SK-N-SH (cell line): ENCODE measurements around the gene SERPINB10. TPM values are rescaled to one million over a fixed set of nuclear protein-coding genes. Genes with fewer than 3 reads are reported as not detected.

Experiments
- CTCF ChIA-PET: fragments of 300-600, 350-600 bp; formaldehyde crosslinking; extraction: SDS; loops from one replicate; lab custom pipeline; 2021; lab: Yijun Ruan, JAX
- POLR2A ChIA-PET: fragments of 350-600 bp; sonication (Branson Sonifier 250); formaldehyde crosslinking; extraction: SDS; loops from one replicate; lab custom pipeline; 2020; ENCODE audit warnings: antibody characterized with exemption, inconsistent platforms; lab: Yijun Ruan, JAX
- DNase-seq: peaks from one replicate; pipeline ENCODE4 v3.0.0; 2012
- H2AFZ ChIP-seq: fragments of 200-600 bp; sonication (generic); 2 replicates; pipeline ENCODE4 v1.8.1; 2016; ENCODE audit warnings: antibody characterized with exemption, mild to moderate bottlenecking, low read depth
- H3F3A ChIP-seq: fragments of 200-600 bp; sonication (generic); replicated peaks from 2 replicates; pipeline ENCODE3; 2016; ENCODE audit warnings: antibody characterized with exemption, mild to moderate bottlenecking; ENCODE audit not compliant: insufficient read depth
- H3K27ac ChIP-seq, 2 experiments: fragments of 200-500 bp in 1 of 2; fragments of 200-600 bp in 1 of 2; sonication (Bioruptor generic) in 1 of 2; sonication (generic), shearing (Covaris generic) in 1 of 2; 2 replicates each; pipeline versions ENCODE4 v1.5.1 to v1.6.1; 2014 to 2016; ENCODE audit warnings: low read depth in 2 of 2, inconsistent platforms in 1 of 2, low read length in 1 of 2, mild to moderate bottlenecking in 1 of 2, mixed read lengths in 1 of 2
- H3K27me3 ChIP-seq: fragments of 200-600 bp; sonication (generic), shearing (Covaris generic); 2 replicates; pipeline ENCODE4 v1.6.1; 2016; ENCODE audit warnings: mixed run types; ENCODE audit not compliant: insufficient read depth
- H3K36me3 ChIP-seq, 2 experiments: fragments of 200-500 bp in 1 of 2; fragments of 200-600 bp in 1 of 2; sonication (Bioruptor generic) in 1 of 2; sonication (generic) in 1 of 2; replicated peaks in 1 of 2; 2 replicates each; pipeline versions ENCODE3 to v1.5.1; 2014 to 2016; ENCODE audit warnings: low read length in 1 of 2, mild to moderate bottlenecking in 1 of 2; ENCODE audit not compliant: insufficient read depth in 2 of 2, control insufficient read depth in 1 of 2
- H3K4me1 ChIP-seq, 2 experiments: fragments of 200-500 bp in 1 of 2; fragments of 200-600 bp in 1 of 2; sonication (Bioruptor generic) in 1 of 2; sonication (generic), shearing (Covaris generic) in 1 of 2; 2 replicates each; pipeline versions ENCODE4 v1.5.1 to v1.6.1; 2014 to 2016; ENCODE audit warnings: low read depth in 1 of 2, low read length in 1 of 2, mixed run types in 1 of 2; ENCODE audit not compliant: insufficient read depth in 2 of 2, control insufficient read depth in 1 of 2
- H3K4me2 ChIP-seq: fragments of 200-600 bp; sonication (generic), shearing (Covaris generic); 2 replicates; pipeline ENCODE4 v1.6.1; 2017; ENCODE audit warnings: mixed run types
- H3K4me3 ChIP-seq, 2 experiments: fragments of 200-500 bp in 1 of 2; fragments of 200-600 bp in 1 of 2; sonication (Bioruptor generic) in 1 of 2; sonication (generic), shearing (Covaris generic) in 1 of 2; 2 replicates each; pipeline versions ENCODE4 v1.5.1 to v1.8.1; 2014 to 2016; ENCODE audit warnings: low read depth in 2 of 2, inconsistent platforms in 1 of 2, low read length in 1 of 2, mild to moderate bottlenecking in 1 of 2, mixed read lengths in 1 of 2, moderate library complexity in 1 of 2
- H3K79me2 ChIP-seq: fragments of 200-600 bp; sonication (generic); 2 replicates; pipeline ENCODE4 v1.8.1; 2017; ENCODE audit warnings: mild to moderate bottlenecking; ENCODE audit not compliant: insufficient read depth
- H3K9ac ChIP-seq: fragments of 200-600 bp; sonication (generic); 2 replicates; pipeline ENCODE4 v1.6.1; 2017; ENCODE audit warnings: mixed run types
- H3K9me2 ChIP-seq: fragments of 200-600 bp; sonication (generic); 2 replicates; pipeline ENCODE4 v1.6.1; 2017; ENCODE audit warnings: mixed run types
- H3K9me3 ChIP-seq: fragments of 200-600 bp; sonication (generic); 2 replicates; pipeline ENCODE4 v1.6.1; 2017; ENCODE audit warnings: mixed run types, mild to moderate bottlenecking, moderate library complexity
- H4K20me1 ChIP-seq: fragments of 200-600 bp; sonication (generic); 2 replicates; pipeline ENCODE4 v1.6.1; 2017; ENCODE audit warnings: mild to moderate bottlenecking, mixed run types; ENCODE audit not compliant: insufficient read depth
- CHD2 ChIP-seq: fragments of 150-350 bp; IDR thresholded peaks from 2 replicates; pipeline ENCODE4 v1.6.1; 2018; ENCODE audit warnings: low read length; ENCODE audit not compliant: partially characterized antibody
- EZH2phosphoT487 ChIP-seq: fragments of 200-600 bp; sonication (generic); IDR thresholded peaks from 2 replicates; pipeline ENCODE4 v1.6.1; 2017; ENCODE audit warnings: low read depth, mixed run types, mild to moderate bottlenecking, antibody characterized with exemption, moderate library complexity, borderline replicate concordance
- FOSL2 ChIP-seq: IDR thresholded peaks from 2 replicates; pipeline ENCODE4 v1.4.0; 2012; ENCODE audit warnings: low read depth, mild to moderate bottlenecking, moderate library complexity, borderline replicate concordance
- FOXJ3 ChIP-seq: sonication (generic); formaldehyde crosslinking; IDR thresholded peaks from 2 replicates; pipeline ENCODE4 v1.5.1; 2020; ENCODE audit warnings: mild to moderate bottlenecking, missing genetic modification reagents
- MAX ChIP-seq: IDR thresholded peaks from 2 replicates; pipeline ENCODE4 v1.4.0; 2012; ENCODE audit warnings: low read depth
- MEF2A ChIP-seq: IDR thresholded peaks from 2 replicates; pipeline ENCODE4 v1.4.0; 2012; ENCODE audit warnings: low read depth, borderline replicate concordance
- MXI1 ChIP-seq: IDR thresholded peaks from 2 replicates; pipeline ENCODE4 v1.6.1; 2012; ENCODE audit warnings: mild to moderate bottlenecking, low read depth, low read length, improper control_type of control experiment
- NFIC ChIP-seq: IDR thresholded peaks from 2 replicates; pipeline ENCODE4 v1.4.0; 2012; ENCODE audit warnings: borderline replicate concordance
- RAD21 ChIP-seq: IDR thresholded peaks from 2 replicates; pipeline ENCODE4 v1.6.1; 2012; ENCODE audit warnings: mild to moderate bottlenecking, low read length
- RCOR1 ChIP-seq: fragments of 150-350 bp; IDR thresholded peaks from 2 replicates; pipeline ENCODE4 v1.6.1; 2017; ENCODE audit warnings: antibody characterized with exemption, low read length
- RXRA ChIP-seq: IDR thresholded peaks from 2 replicates; pipeline ENCODE4 v1.4.0; 2012; ENCODE audit warnings: low read depth, mild to moderate bottlenecking, borderline replicate concordance
- SIN3A ChIP-seq: IDR thresholded peaks from 2 replicates; pipeline ENCODE4 v1.6.1; 2012; ENCODE audit warnings: low read depth, mild to moderate bottlenecking, low read length, moderate library complexity, borderline replicate concordance
- TCF12 ChIP-seq: IDR thresholded peaks from 2 replicates; pipeline ENCODE4 v1.4.0; 2012
- TEAD4 ChIP-seq: IDR thresholded peaks from 2 replicates; pipeline ENCODE4 v1.4.0; 2012; ENCODE audit warnings: mild to moderate bottlenecking, borderline replicate concordance; ENCODE audit not compliant: insufficient read depth
- YY1 ChIP-seq: IDR thresholded peaks from 2 replicates; pipeline ENCODE4 v1.4.0; 2012; ENCODE audit warnings: low read depth, mild to moderate bottlenecking
- WGBS: methylation state at CpG from one replicate; pipeline ENCODE4 v1.1.6; 2017; ENCODE audit warnings: low lambda C conversion rate; 5-methylcytosine and 5-hydroxymethylcytosine counted together
- polyA plus RNA-seq, 3 experiments: library from polyadenylated mRNA; depleted of rRNA; stranded (reverse); fragments of >200 nt; gene quantifications; 2 replicates each; pipeline ENCODE4 v1.2.3, GENCODE V29; 2012
- TF ChIP-seq, protein P1 (sequence below): fragments of 200-600 bp; sonication (generic); IDR thresholded peaks from 2 replicates; pipeline ENCODE4 v1.6.1; 2017; ENCODE audit warnings: antibody characterized with exemption, mild to moderate bottlenecking, moderate library complexity
- TF ChIP-seq, protein P2 (sequence below): IDR thresholded peaks from 2 replicates; pipeline ENCODE4 v1.4.0; 2012; ENCODE audit warnings: low read depth, borderline replicate concordance
- TF ChIP-seq, protein P3 (sequence below): fragments of 150-350 bp; IDR thresholded peaks from 2 replicates; pipeline ENCODE4 v1.6.1; 2017; ENCODE audit warnings: antibody characterized with exemption, low read length, low read depth, borderline replicate concordance
- TF ChIP-seq, protein P4 (sequence below): fragments of 150-350 bp; IDR thresholded peaks from 2 replicates; pipeline ENCODE4 v1.6.1; 2016; ENCODE audit warnings: mild to moderate bottlenecking, low read depth, low read length

The SERPINB10 gene
- polyA plus RNA-seq, 1 of the 3 experiments (the other 2 are of a cell fraction), result 0.10 TPM

DNA sequence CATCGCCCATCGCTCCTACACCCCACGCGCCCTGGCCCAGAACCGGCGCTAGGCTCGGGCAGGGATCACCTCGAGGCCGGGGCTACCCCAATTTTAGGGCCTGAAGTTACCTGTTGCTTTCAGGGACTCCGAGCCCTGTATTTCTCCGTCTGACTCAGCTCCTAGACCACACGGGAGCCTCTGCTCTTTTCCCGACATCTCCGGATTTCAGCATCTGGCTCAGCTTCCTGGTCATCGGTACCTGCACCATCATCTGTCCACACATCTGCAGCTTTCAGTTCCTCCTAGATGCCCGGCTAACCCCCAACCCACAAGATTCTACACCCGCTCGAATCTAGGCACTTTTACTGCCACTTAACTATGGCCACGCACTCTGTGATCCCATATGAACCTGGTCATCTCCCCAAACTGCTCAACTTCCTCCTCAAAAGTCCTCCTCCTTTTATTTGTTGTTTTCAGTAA is 29.2 kb downstream of the SERPINB10 start:
- Histone ChIP-seq H3K9ac (no peak overlapping the region), H3K4me2 (peak overlapping the region; percentile 82; the same call in 1 of the 2 replicates)
- 64% methylated on average over 12 of the region's 19 CpGs for WGBS

GRCh38 chr18:63940008-63940407 is 32.2 kb downstream of the SERPINB10 start:
- Histone ChIP-seq H3K9me2 (no peaks in the 10 kb centered on the region), H3F3A (no peaks in the 10 kb centered on the region), H2AFZ (no peak overlapping the region), H3K4me2 (no peak overlapping the region), H3K4me3 (no peak overlapping the region), H4K20me1 (no peaks in the 10 kb centered on the region), H3K27ac (no peak overlapping the region), H3K9me3 (no peaks in the 10 kb centered on the region), H3K27me3 (peaks cover 23% of the 10 kb centered on the region; the same call in 1 of the 2 replicates), H3K9ac (no peak overlapping the region), H3K79me2 (no peaks in the 10 kb centered on the region), H3K36me3 (no peaks in the 10 kb centered on the region), H3K4me1 (peaks cover 0 to 9% of the 10 kb centered on the region in 2 experiments; a peak in 2 of 4 replicates)
- POLR2A ChIA-PET, result no interaction called here
- TF ChIP-seq, protein P1, sequence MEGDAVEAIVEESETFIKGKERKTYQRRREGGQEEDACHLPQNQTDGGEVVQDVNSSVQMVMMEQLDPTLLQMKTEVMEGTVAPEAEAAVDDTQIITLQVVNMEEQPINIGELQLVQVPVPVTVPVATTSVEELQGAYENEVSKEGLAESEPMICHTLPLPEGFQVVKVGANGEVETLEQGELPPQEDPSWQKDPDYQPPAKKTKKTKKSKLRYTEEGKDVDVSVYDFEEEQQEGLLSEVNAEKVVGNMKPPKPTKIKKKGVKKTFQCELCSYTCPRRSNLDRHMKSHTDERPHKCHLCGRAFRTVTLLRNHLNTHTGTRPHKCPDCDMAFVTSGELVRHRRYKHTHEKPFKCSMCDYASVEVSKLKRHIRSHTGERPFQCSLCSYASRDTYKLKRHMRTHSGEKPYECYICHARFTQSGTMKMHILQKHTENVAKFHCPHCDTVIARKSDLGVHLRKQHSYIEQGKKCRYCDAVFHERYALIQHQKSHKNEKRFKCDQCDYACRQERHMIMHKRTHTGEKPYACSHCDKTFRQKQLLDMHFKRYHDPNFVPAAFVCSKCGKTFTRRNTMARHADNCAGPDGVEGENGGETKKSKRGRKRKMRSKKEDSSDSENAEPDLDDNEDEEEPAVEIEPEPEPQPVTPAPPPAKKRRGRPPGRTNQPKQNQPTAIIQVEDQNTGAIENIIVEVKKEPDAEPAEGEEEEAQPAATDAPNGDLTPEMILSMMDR, result no peak
- TF ChIP-seq RXRA (no peak), EZH2phosphoT487 (no peak), RAD21 (no peak), CHD2 (no peak), MXI1 (no peak), SIN3A (no peak), TEAD4 (no peak), RCOR1 (no peak), YY1 (no peak), FOSL2 (no peak)
- TF ChIP-seq, protein P2, sequence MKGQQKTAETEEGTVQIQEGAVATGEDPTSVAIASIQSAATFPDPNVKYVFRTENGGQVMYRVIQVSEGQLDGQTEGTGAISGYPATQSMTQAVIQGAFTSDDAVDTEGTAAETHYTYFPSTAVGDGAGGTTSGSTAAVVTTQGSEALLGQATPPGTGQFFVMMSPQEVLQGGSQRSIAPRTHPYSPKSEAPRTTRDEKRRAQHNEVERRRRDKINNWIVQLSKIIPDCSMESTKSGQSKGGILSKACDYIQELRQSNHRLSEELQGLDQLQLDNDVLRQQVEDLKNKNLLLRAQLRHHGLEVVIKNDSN, result no peak
- CTCF ChIA-PET, result interaction anchor here (1.0 to 1.1 kb wide), 2 partner anchors 39 to 54 kb away, joined by 3 read pairs; no protein-coding TSS in a partner anchor
- 61% methylated on average over 8 of the region's 8 CpGs for WGBS
- DNase-seq, result no peak

More for the DNA sequence above, 29.2 kb downstream of the SERPINB10 start:
- H3K9me2 ChIP-seq, result no peaks in the 10 kb centered on the region
- no peaks in the 10 kb centered on the region for H4K20me1 ChIP-seq
- peak overlapping the region; percentile 93; the same call in 1 of the 2 replicates for H2AFZ ChIP-seq
- no peaks in the 10 kb centered on the region for H3K36me3 ChIP-seq
- ChIA-PET CTCF (interaction anchor here (0.6 to 3.9 kb wide), 26 partner anchors 8 to 421 kb away, joined by 3 to 19 read pairs (median 5); partner anchors contain the start of gene HMSD), POLR2A (no interaction called here)
- TF ChIP-seq FOSL2, result no peak
- TF ChIP-seq, protein P3, sequence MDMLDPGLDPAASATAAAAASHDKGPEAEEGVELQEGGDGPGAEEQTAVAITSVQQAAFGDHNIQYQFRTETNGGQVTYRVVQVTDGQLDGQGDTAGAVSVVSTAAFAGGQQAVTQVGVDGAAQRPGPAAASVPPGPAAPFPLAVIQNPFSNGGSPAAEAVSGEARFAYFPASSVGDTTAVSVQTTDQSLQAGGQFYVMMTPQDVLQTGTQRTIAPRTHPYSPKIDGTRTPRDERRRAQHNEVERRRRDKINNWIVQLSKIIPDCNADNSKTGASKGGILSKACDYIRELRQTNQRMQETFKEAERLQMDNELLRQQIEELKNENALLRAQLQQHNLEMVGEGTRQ, result no peak
- TF ChIP-seq, protein P4, sequence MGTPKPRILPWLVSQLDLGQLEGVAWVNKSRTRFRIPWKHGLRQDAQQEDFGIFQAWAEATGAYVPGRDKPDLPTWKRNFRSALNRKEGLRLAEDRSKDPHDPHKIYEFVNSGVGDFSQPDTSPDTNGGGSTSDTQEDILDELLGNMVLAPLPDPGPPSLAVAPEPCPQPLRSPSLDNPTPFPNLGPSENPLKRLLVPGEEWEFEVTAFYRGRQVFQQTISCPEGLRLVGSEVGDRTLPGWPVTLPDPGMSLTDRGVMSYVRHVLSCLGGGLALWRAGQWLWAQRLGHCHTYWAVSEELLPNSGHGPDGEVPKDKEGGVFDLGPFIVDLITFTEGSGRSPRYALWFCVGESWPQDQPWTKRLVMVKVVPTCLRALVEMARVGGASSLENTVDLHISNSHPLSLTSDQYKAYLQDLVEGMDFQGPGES, result no peak
- TF ChIP-seq MAX, result no peak
- no peak for TF ChIP-seq TCF12
- TF ChIP-seq FOXJ3 (CRISPR knock-in tag), result no peak
- no peak for TF ChIP-seq MEF2A
- no peak for TF ChIP-seq NFIC
- no peak for TF ChIP-seq RCOR1
- TF ChIP-seq CHD2, result no peak
- TF ChIP-seq, protein P2, result no peak
- DNase-seq, result no peak
- no peak overlapping the region for H3K27ac ChIP-seq
- H3K4me3 ChIP-seq, result peak overlapping the region; percentile 53 to 62; a peak in 3 of 4 replicates
- peaks cover 17% of the 10 kb centered on the region; the same call in 1 of the 2 replicates for H3K27me3 ChIP-seq
- no peaks in the 10 kb centered on the region for H3F3A ChIP-seq
- no peaks in the 10 kb centered on the region for H3K79me2 ChIP-seq
- peaks cover 0 to 9% of the 10 kb centered on the region in 2 experiments; a peak in 2 of 4 replicates for H3K4me1 ChIP-seq
- H3K9me3 ChIP-seq, result no peaks in the 10 kb centered on the region
